ENCODE results near the gene CD22. TPM values are rescaled to one million over a fixed set of nuclear protein-coding genes. Genes with fewer than 3 reads are reported as not detected.

Gene CD22
- total and polyA plus RNA-seq, 2 donors (not counting 3 experiments of a cell fraction or from before 2014, with no cell fraction given), result not detected

DNA sequence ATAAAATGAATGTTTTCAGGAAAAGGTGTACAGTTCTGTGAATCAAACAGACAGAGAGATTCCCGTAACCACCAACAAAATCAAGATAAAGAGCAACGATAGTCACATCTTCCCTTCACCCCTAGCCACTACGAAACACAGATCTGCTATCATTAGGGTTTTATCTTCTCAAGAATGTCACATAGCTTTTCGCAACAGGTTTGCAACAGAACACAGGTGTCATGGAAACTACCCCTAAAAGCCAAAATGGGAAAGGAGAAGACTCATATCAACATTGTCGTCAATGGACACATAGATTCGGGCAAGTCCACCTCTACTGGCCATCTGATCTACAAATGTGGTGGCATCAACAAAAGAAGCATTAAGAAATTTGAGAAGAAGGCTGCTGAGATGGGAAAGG is 52.9 kb downstream of the CD22 start:
- dilution Hi-C loops (cut with MboI; ENCODE audit: extremely low pct_ligation_motif_present, low sequenced_read_pairs), result no loop called here
- Histone ChIP-seq H3K27ac (ENCODE audit: insufficient read depth, low read depth, low read length) (no peak overlapping the region), H3K4me3 (replicated peaks in 1 of 3; ENCODE audit: insufficient read depth in 1 of 3, low read depth in 1 of 3, low read length in 3 of 3) (no peak overlapping the region), H3K4me1 (ENCODE audit: control insufficient read depth, extremely low read depth, insufficient read depth, low read length) (no peaks in the 10 kb centered on the region), H3K9ac (replicated peaks; ENCODE audit: extremely low read depth, insufficient read depth, low read length) (no peak overlapping the region), H3K9me3 (replicated peaks; ENCODE audit: control insufficient read depth, insufficient read depth, low read length) (no peaks in the 10 kb centered on the region), H4K20me1 (replicated peaks; ENCODE audit: control insufficient read depth, extremely low read depth, insufficient read depth, low read length) (no peaks in the 10 kb centered on the region), H3K36me3 (ENCODE audit: control insufficient read depth in 2 of 2, extremely low read depth in 1 of 2, insufficient read depth in 2 of 2, low read length in 2 of 2) (no peaks in the 10 kb centered on the region), H3K79me2 (ENCODE audit: control insufficient read depth, insufficient read depth, low read length) (no peaks in the 10 kb centered on the region), H3K27me3 (ENCODE audit: control insufficient read depth in 2 of 2, insufficient read depth in 2 of 2, low read length in 2 of 2) (no peaks in the 10 kb centered on the region), H3K4me2 (ENCODE audit: insufficient read depth, low read length) (no peak overlapping the region), H3K9me1 (replicated peaks; ENCODE audit: control insufficient read depth, extremely low read depth, insufficient read depth, low read length) (no peaks in the 10 kb centered on the region), H2AFZ (ENCODE audit: low read depth, low read length) (no peak overlapping the region)
- intact Hi-C loops (cut with micrococcal nuclease), result no loop called here
- DNase-seq (ENCODE audit: low read depth, low spot score) (no peak), FAIRE-seq (no peak)
- TF ChIP-seq POLR2A (IDR thresholded peaks at IDR 0.05; ENCODE audit: low read depth, low read length) (no peak), EZH2 (IDR thresholded peaks at IDR 0.05; ENCODE audit: borderline replicate concordance, low read depth, low read length, severe bottlenecking) (no peak), POLR2AphosphoS5 (IDR thresholded peaks at IDR 0.05; ENCODE audit: insufficient read depth, low read depth, low read length) (no peak), JUN (IDR thresholded peaks at IDR 0.05; ENCODE audit: borderline replicate concordance, insufficient read depth, insufficient read length, low read depth) (no peak), CTCF (IDR thresholded peaks at IDR 0.05; ENCODE audit: extremely low read depth in 1 of 2, insufficient read depth in 1 of 2, low read depth in 1 of 2, low read length in 2 of 2) (no peak), FOS (IDR thresholded peaks at IDR 0.05; ENCODE audit: borderline replicate concordance, insufficient read depth, low read length) (no peak), MYC (IDR thresholded peaks at IDR 0.05; ENCODE audit: low read depth, low read length) (no peak), GATA2 (IDR thresholded peaks at IDR 0.05; ENCODE audit: insufficient read depth, insufficient read length, low read depth, low read length) (no peak)
- TF ChIP-seq, protein P1, sequence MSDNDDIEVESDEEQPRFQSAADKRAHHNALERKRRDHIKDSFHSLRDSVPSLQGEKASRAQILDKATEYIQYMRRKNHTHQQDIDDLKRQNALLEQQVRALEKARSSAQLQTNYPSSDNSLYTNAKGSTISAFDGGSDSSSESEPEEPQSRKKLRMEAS (IDR thresholded peaks at IDR 0.05; ENCODE audit: insufficient read depth, insufficient read length), result no peak
- ChIA-PET CTCF (no interaction called here), POLR2A (no interaction called here)
- BruUV-seq (replicated peaks), result no TSS peak
